Natural killer cell (primary cell): ENCODE results near the gene TBC1D17. TPM values are rescaled to one million over a fixed set of nuclear protein-coding genes. Genes with fewer than 3 reads are reported as not detected.

Experiments
- ATAC-seq, 3 donors: fragments of 150-1000 bp in 2 of 3; fragments of 200-7000 bp in 1 of 3; cut with Tn5 transposase; 1 replicate in 1 of 3; 2 replicates in 2 of 3; pipeline ENCODE4 v1.10.0; 2021; ENCODE audit warnings: mild to moderate bottlenecking in 2 of 3, moderate library complexity in 2 of 3
- DNase-seq, 2 donors: peaks; one replicate each; pipeline versions ENCODE4 v3.0.0 to v3.0.0-alpha.2; 2013 to 2021; ENCODE audit warnings: mixed read lengths in 1 of 2
- H3K27ac ChIP-seq: one replicate; pipeline ENCODE4 v1.5.1; 2013; ENCODE audit warnings: mild to moderate bottlenecking, low read length
- H3K27me3 ChIP-seq: one replicate; pipeline ENCODE4 v1.6.1; 2013; ENCODE audit warnings: low read length; ENCODE audit not compliant: control insufficient read depth, insufficient read depth
- H3K36me3 ChIP-seq: one replicate; pipeline ENCODE4 v1.6.1; 2013; ENCODE audit warnings: low read length; ENCODE audit not compliant: control insufficient read depth, insufficient read depth
- H3K4me1 ChIP-seq: one replicate; pipeline ENCODE4 v1.6.1; 2013; ENCODE audit warnings: low read length; ENCODE audit not compliant: control insufficient read depth, insufficient read depth
- H3K4me3 ChIP-seq: one replicate; pipeline ENCODE4 v1.5.1; 2013; ENCODE audit warnings: low read length
- H3K9me3 ChIP-seq: one replicate; pipeline ENCODE4 v1.6.1; 2013; ENCODE audit warnings: low read length; ENCODE audit not compliant: control insufficient read depth, insufficient read depth
- H3K27ac Mint-ChIP-seq, 2 donors: one replicate each; pipeline ENCODE4 v1.8.0; 2022; ENCODE audit warnings: mild to moderate bottlenecking in 2 of 2, mixed read lengths in 2 of 2, moderate library complexity in 1 of 2
- H3K27me3 Mint-ChIP-seq, 2 donors: one replicate each; pipeline ENCODE4 v1.8.0; 2022; ENCODE audit warnings: low read depth in 2 of 2, mixed read lengths in 2 of 2
- H3K36me3 Mint-ChIP-seq: one replicate; pipeline ENCODE4 v1.8.0; 2022; ENCODE audit warnings: mixed read lengths
- H3K4me1 Mint-ChIP-seq, 2 donors: one replicate each; pipeline ENCODE4 v1.8.0; 2022; ENCODE audit warnings: mixed read lengths in 2 of 2
- H3K4me3 Mint-ChIP-seq: one replicate; pipeline ENCODE4 v1.8.0; 2022; ENCODE audit warnings: mild to moderate bottlenecking, moderate library complexity, mixed read lengths
- H3K9me3 Mint-ChIP-seq, 2 donors: one replicate each; pipeline ENCODE4 v1.8.0; 2022; ENCODE audit warnings: mixed read lengths in 2 of 2
- WGBS: methylation state at CpG from one replicate; pipeline ENCODE4 v1.1.7; 2013; ENCODE audit warnings: missing lambda C conversion rate; ENCODE audit not compliant: insufficient coverage; 5-methylcytosine and 5-hydroxymethylcytosine counted together
- intact Hi-C: fragments of 100-400 bp; cut with micrococcal nuclease; formaldehyde crosslinking; loops from one replicate; pipeline ENCODE4 v1.14.2; 2022
- total RNA-seq, 4 donors: library from RNA; stranded (reverse); fragments of 120-200 nt in 1 of 4; gene quantifications; one replicate each; pipeline versions ENCODE4 v1.2.3 to v1.2.4, GENCODE V29; 2013 to 2022
- TF ChIP-seq, protein P1 (sequence below): fragments of 200-600 bp; IDR thresholded peaks from one replicate; pipeline ENCODE4 v1.8.0; 2022; ENCODE audit warnings: antibody characterized with exemption

Gene TBC1D17
- total RNA-seq, 3 donors from 2014 or later (not counting 1 experiment from before 2014, with no cell fraction given) = 45.8 to 59.7 (median 54.4) TPM

DNA sequence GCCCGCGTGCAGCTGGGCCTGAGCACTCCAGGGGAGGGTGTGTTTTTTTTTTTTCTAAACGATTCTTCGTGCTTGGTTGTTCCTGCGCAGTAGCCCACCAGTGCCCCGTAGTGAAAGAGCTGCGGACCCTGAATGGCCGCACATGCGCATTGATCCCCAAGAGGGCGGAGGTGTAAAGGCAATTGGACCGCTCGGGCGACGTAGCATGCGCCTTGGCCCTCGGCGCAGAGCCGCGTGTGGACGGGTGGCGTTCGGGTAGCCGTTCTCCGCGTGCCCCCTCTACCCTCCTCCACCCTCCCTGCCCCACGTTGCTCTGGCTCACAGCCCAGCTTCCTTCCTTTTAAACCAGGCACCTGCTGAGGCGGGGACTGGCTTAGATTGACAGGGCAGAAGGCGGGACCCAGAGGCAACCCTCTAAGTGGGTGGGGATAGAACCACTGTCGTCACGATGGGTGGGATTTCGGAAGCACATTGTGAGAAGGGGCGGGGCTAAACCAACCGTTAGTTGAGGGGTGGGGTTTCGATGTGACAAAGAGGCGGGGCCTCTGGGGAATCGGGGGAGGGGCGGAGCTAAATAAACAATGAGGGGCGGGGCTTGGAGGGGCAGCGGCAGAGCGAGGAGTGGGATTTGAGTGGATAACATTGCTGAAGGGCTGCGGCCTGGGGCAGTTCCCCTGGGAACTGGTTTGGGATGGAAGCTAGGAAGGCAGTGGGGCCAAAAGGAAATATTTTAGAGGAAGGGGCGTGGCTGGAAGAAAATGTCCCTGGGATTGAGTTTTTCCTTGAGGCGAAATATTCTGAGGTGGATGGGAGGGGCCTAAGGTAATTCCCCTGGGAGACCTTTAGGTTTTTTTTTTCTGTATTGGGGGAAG lies 52.3 kb downstream of the TBC1D17 start:
- Histone ChIP-seq H3K9me3 (no peaks in the 10 kb centered on the region), H3K27ac (peak overlapping the region; percentile 91), H3K4me3 (peak overlapping the region; percentile 97), H3K27me3 (no peaks in the 10 kb centered on the region), H3K4me1 (peaks cover 61% of the 10 kb centered on the region), H3K36me3 (peaks cover 14% of the 10 kb centered on the region)
- Mint-ChIP-seq H3K4me1 (peaks cover 61 to 68% of the 10 kb centered on the region in 2 donors), H3K9me3 (peaks cover 0 to 5% of the 10 kb centered on the region in 2 donors), H3K36me3 (no peaks in the 10 kb centered on the region), H3K27ac (peak overlapping the region; percentile 97), H3K4me3 (peak overlapping the region; percentile 99), H3K27me3 (no peaks in the 10 kb centered on the region)
- ATAC-seq (peak; percentile 83 to 95 (median 86)), DNase-seq (peak; percentile 88 to 98)
- intact Hi-C loops = loop anchor here (2.0 to 10.0 kb wide), 3 partner anchors 53 to 155 kb away; partner anchors contain the start of genes AKT1S1, TBC1D17, VRK3 and ZNF473
- WGBS = 7% methylated on average over 43 of the region's 43 CpGs
- TF ChIP-seq, protein P1, sequence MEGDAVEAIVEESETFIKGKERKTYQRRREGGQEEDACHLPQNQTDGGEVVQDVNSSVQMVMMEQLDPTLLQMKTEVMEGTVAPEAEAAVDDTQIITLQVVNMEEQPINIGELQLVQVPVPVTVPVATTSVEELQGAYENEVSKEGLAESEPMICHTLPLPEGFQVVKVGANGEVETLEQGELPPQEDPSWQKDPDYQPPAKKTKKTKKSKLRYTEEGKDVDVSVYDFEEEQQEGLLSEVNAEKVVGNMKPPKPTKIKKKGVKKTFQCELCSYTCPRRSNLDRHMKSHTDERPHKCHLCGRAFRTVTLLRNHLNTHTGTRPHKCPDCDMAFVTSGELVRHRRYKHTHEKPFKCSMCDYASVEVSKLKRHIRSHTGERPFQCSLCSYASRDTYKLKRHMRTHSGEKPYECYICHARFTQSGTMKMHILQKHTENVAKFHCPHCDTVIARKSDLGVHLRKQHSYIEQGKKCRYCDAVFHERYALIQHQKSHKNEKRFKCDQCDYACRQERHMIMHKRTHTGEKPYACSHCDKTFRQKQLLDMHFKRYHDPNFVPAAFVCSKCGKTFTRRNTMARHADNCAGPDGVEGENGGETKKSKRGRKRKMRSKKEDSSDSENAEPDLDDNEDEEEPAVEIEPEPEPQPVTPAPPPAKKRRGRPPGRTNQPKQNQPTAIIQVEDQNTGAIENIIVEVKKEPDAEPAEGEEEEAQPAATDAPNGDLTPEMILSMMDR = no peak

DNA sequence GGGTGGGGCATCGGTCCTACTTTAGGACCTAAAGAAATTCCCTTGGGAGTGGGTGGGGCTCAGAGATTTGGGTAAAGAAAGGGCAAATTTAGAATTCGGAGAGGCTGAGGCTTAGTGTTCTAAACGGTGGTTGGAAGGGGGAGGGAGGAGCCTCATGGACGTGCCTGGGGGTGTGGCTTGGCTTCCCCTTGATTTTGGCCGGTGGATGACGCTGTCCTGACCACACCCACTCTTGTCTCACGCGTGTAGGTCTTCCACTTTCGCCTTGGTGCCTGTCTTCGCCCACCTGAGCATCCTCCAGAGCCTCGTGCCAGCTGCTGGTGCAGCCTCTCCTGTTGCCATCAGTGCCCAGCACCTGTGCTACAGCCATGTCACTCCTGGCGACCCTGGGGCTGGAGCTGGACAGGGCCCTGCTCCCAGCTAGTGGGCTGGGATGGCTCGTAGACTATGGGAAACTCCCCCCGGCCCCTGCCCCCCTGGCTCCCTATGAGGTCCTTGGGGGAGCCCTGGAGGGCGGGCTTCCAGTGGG lies 53.0 kb downstream of the TBC1D17 start:
- intact Hi-C loops = loop anchor here (5.0 to 10.0 kb wide), 2 partner anchors 97 to 154 kb away; partner anchors contain the start of genes VRK3 and ZNF473
- Mint-ChIP-seq H3K27ac (peak overlapping the region; percentile 97), H3K27me3 (no peaks in the 10 kb centered on the region), H3K9me3 (peaks cover 0 to 5% of the 10 kb centered on the region in 2 donors), H3K4me1 (peaks cover 61 to 68% of the 10 kb centered on the region in 2 donors), H3K36me3 (no peaks in the 10 kb centered on the region), H3K4me3 (peak overlapping the region; percentile 99)
- ATAC-seq = no peak
- Histone ChIP-seq H3K27ac (no peak overlapping the region), H3K27me3 (no peaks in the 10 kb centered on the region), H3K36me3 (peaks cover 11% of the 10 kb centered on the region), H3K9me3 (no peaks in the 10 kb centered on the region), H3K4me1 (peaks cover 61% of the 10 kb centered on the region), H3K4me3 (no peak overlapping the region)
- WGBS = 83% methylated on average over 15 of the region's 15 CpGs
- TF ChIP-seq, protein P1 = no peak
- peak; percentile 26 to 46 for DNase-seq

- no peaks in the 10 kb centered on the region for H3K27me3 Mint-ChIP-seq
- no peaks in the 10 kb centered on the region for H3K36me3 Mint-ChIP-seq
- H3K9me3 Mint-ChIP-seq = peaks cover 0 to 5% of the 10 kb centered on the region in 2 donors
- no peak overlapping the region for H3K4me3 ChIP-seq
- peaks cover 61% of the 10 kb centered on the region for H3K4me1 ChIP-seq
- ATAC-seq (no peak), DNase-seq (no peak)
- 96% methylated on average over 7 of the region's 7 CpGs for WGBS
- H3K4me1 Mint-ChIP-seq = peaks cover 61 to 68% of the 10 kb centered on the region in 2 donors
- TF ChIP-seq, protein P1 = no peak
- peaks cover 10% of the 10 kb centered on the region for H3K36me3 ChIP-seq
- intact Hi-C loops = loop anchor here (5.0 to 10.0 kb wide), 2 partner anchors 96 to 153 kb away; partner anchors contain the start of genes VRK3 and ZNF473
- H3K27ac ChIP-seq = no peak overlapping the region
- no peaks in the 10 kb centered on the region for H3K27me3 ChIP-seq
- H3K27ac Mint-ChIP-seq = peak overlapping the region; percentile 97
- no peaks in the 10 kb centered on the region for H3K9me3 ChIP-seq
- H3K4me3 Mint-ChIP-seq = peak overlapping the region; percentile 66
Observed at GRCh38 chr19:49931293-49932040, 54.0 kb downstream of the TBC1D17 start.
